ENCODE data around the gene DENND2A. TPM values are rescaled to one million over a fixed set of nuclear protein-coding genes. Genes with fewer than 3 reads are reported as not detected.
A peak's percentile ranks its signal among the peaks of the same experiment; 100 is the strongest.
"Not testable (repeated sequence)": the region's sequence is repeated elsewhere in the genome, so short reads cannot be mapped to it uniquely, and the experiment has no call there.

The DENND2A gene
- total RNA-seq, 4 donors from 2014 or later = 0.97 to 2.5 (median 2.2) TPM

DNA sequence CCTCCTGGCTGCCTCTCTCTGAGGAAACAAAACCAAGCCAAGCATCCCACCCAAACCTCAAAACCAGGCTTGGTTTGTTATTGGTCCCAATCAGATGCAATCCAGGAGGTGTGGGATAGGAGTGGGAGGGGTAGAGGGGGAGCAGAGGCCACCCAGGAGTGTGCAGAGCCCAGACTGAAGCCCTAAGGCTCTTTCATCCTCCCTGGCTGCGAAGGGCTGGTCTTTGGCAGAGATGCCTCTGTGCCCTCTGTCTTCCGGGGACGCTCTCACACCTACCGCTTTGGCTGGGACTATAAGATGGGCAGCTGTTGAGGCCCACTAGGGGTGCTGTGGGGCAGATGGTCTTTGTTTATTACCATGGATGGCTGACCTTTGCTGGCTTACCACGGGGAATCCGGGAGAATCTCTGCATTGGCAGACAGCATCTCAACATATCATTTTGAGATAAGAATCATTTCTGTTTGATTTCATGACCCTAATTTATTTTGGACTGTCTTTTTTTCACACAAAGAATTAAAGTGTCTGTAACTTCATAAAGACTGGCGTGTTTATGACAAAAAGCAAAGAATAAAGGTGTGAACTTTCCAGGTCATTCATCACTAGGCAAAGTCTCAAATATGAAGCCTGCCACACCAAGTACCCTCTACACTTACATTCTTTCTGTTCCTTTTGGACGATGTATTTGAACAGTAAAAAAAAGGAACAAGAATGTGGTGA is 6.5 kb upstream of the DENND2A start:
- WGBS, 2 donors = 26 to 29% methylated on average over 8 of the region's 8 CpGs
- intact Hi-C loops (cut with DNase I; ENCODE audit: low total_unique reads) = no loop called here

DNA sequence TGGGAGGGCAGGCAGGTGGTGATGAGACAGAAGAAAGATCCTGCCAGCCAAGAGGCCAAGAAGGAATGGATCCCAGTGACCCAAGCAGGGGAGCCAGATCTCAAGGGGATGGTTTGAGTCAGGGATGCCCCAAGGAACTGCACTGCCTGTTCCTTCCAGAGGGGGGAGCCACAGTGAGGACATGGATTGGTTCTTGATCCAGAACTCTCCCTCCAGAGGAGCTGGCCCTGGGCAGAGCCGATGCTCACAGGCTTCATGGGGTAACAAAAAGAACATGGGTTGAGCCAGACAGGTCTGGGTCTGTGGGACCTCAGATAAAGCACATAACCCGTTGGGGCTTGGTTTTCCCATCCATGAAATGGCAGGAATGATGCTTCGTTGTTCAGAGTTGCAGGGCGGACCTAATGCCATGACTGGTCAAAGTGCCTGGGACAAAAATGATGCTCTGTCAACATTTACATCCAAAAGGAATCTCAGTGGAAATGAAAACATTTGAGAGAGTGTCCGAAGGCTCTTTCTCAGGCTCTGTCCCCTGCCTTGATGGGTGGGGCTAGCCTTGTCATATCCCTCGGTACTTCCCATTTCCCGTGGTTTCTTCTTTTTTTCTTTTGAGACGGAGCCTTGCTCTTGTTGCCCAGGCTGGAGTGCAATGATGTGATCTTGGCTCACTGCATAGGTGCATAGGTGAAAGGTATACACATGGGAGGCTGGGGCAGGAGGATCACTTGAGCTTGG is 4.7 kb upstream of the DENND2A start:
- H3K4me3 ChIP-seq (ENCODE audit: low read depth, poor library complexity, severe bottlenecking) = no peak overlapping the region
- 70 to 82% methylated on average over 8 of the region's 8 CpGs for WGBS, 2 donors
- TF ChIP-seq, protein P1, sequence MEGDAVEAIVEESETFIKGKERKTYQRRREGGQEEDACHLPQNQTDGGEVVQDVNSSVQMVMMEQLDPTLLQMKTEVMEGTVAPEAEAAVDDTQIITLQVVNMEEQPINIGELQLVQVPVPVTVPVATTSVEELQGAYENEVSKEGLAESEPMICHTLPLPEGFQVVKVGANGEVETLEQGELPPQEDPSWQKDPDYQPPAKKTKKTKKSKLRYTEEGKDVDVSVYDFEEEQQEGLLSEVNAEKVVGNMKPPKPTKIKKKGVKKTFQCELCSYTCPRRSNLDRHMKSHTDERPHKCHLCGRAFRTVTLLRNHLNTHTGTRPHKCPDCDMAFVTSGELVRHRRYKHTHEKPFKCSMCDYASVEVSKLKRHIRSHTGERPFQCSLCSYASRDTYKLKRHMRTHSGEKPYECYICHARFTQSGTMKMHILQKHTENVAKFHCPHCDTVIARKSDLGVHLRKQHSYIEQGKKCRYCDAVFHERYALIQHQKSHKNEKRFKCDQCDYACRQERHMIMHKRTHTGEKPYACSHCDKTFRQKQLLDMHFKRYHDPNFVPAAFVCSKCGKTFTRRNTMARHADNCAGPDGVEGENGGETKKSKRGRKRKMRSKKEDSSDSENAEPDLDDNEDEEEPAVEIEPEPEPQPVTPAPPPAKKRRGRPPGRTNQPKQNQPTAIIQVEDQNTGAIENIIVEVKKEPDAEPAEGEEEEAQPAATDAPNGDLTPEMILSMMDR (IDR thresholded peaks at IDR 0.05) = no peak
- no peak for TF ChIP-seq POLR2A (IDR thresholded peaks at IDR 0.05)
- DNase-seq (ENCODE audit: low spot score in 2 of 2) = no peak
- intact Hi-C loops (cut with DNase I; ENCODE audit: low total_unique reads) = no loop called here

More for the DNA sequence above, 6.5 kb upstream of the DENND2A start:
- DNase-seq (ENCODE audit: low spot score in 2 of 2) = no peak
- no peak overlapping the region for H3K4me3 ChIP-seq (ENCODE audit: low read depth, poor library complexity, severe bottlenecking)
- no peak for TF ChIP-seq POLR2A (IDR thresholded peaks at IDR 0.05)
- TF ChIP-seq, protein P1 (IDR thresholded peaks at IDR 0.05) = no peak

DNA sequence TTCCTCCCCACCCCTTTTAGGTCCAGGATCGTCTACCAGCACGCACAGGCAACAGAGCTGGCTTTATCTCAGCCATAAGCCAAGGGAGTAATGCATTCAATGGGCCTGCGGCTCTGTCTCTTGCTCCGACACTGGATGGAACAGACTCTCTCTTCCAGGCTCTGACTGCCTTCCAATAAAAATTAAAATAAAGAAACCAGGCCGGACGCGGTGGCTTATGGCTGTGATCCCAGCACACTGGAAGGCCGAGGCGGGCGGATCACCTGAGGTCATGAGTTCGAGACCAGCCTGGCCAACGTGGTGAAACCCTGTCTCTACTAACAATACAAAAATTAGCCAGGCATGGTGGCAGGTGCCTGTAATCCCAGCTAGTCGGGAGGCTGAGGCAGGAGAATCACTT is 4.1 kb upstream of the DENND2A start:
- DNase-seq (ENCODE audit: low spot score in 2 of 2); intact Hi-C loops (cut with DNase I; ENCODE audit: low total_unique reads); H3K4me3 ChIP-seq (ENCODE audit: low read depth, poor library complexity, severe bottlenecking): not testable (repeated sequence)
- 88 to 91% methylated on average over 13 of the region's 13 CpGs for WGBS, 2 donors

DNA sequence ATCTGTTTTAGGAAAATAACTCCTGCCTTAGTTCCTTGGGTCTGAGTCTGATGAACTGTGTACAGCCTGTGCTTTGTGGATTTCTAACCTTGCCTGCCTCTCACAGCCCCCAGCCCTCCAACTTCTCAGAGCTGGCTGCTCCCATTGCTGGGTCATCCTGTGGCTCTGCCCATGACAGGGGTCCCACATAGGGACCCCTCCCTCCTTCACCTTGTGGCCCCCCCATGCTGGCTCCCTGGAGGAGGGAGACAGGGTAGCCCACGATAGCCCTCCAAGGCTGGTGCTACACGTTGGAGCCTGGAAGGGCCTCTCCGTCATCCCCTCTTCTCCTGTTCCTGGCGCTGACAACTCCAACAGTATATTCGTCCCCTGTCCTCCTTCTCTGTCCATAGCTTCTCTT is 2.8 kb upstream of the DENND2A start:
- no peak for TF ChIP-seq POLR2A (IDR thresholded peaks at IDR 0.05)
- TF ChIP-seq, protein P1 (IDR thresholded peaks at IDR 0.05) = no peak
- no peak for DNase-seq (ENCODE audit: low spot score in 2 of 2)
- no peak overlapping the region for H3K4me3 ChIP-seq (ENCODE audit: low read depth, poor library complexity, severe bottlenecking)
- intact Hi-C loops (cut with DNase I; ENCODE audit: low total_unique reads) = no loop called here
- 88% methylated on average over 5 of the region's 5 CpGs for WGBS, 2 donors

DNA sequence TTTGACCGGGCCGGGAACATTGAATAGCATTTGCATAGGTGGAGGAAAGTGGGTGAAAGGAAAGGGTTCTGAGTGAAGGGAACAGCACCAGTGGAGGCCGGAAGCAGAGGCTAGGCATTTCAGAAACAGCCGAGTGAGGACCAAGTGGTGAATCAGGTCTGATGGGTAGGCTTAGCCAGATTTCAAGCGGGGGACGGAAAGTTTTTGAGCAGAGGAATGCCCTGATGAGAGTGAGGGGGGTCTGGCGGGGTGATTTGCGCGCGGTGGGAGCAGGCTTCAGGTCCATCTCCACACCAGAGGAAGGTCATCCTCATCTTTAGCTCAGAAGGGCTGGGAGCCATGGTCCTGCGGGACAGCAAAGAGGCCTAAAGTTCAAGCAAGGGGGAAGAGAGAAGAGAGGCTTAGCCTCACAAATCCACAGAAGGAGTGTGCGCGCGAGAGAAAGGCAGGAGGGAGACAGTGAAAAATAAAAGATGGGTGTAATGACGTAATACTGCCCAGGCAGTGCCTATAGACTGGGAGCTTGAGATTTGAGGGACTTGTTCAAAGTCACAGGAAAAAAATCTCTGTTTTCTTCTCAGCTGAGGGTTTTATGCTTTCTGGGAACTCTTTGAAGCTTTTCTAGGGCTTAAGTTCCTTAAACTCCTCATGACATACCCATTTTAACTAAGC is 1.0 kb upstream of the DENND2A start:
- H3K4me3 ChIP-seq (ENCODE audit: low read depth, poor library complexity, severe bottlenecking) = no peak overlapping the region
- no peak for DNase-seq (ENCODE audit: low spot score in 2 of 2)
- TF ChIP-seq POLR2A (IDR thresholded peaks at IDR 0.05) = no peak
- TF ChIP-seq, protein P1 (IDR thresholded peaks at IDR 0.05) = no peak
- intact Hi-C loops (cut with DNase I; ENCODE audit: low total_unique reads) = no loop called here
- WGBS, 2 donors = 66 to 68% methylated on average over 15 of the region's 15 CpGs

DNA sequence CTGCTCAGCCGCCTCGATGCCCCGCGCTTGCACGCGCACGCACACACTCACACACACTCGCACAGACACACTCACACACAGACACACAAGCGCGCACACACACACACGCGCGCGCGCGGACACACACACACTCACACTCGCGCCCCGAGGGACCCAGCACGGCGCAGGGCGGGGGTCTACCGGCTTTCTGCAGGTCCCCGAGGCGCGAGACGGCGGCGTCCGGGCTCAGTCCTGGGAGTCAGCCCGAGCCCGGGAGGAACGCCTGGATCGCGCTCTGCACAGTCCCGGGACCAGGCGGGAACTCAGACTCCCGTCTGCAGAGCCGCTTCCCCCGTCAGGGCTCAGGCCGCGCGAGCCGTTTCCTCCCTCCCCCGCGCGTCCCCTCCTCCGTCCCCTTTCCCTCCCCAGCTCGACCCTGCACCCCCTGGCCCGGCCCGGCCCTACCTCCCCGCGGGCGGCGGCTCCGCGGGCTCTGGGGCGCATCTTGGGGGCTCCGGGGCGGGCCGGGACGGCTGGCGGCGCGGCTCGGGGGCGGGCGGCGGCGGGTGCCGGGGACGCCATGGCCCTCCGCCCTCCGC is 464 bp downstream of the DENND2A start:
- WGBS, 2 donors = 0 to 1% methylated on average over 1 to 55 of the region's 74 CpGs
- TF ChIP-seq, protein P1 (IDR thresholded peaks at IDR 0.05) = no peak
- TF ChIP-seq POLR2A (IDR thresholded peaks at IDR 0.05) = no peak
- intact Hi-C loops (cut with DNase I; ENCODE audit: low total_unique reads) = no loop called here
- H3K4me3 ChIP-seq (ENCODE audit: low read depth, poor library complexity, severe bottlenecking) = peak overlapping the region; percentile 14
- DNase-seq (ENCODE audit: low spot score in 2 of 2) = peak in 1 of 2 donors; percentile 89
